Suppressor macrophage treated with lipopolysaccharide for 1 hour (primary cell): ENCODE data around the gene C17orf100.
A peak's percentile ranks its signal among the peaks of the same experiment; 100 is the strongest.

Experiments used
- DNase-seq, 3 donors: peaks; one replicate each; pipeline ENCODE4 v3.0.0-alpha.2; 2020 to 2022

The C17orf100 gene

GRCh38 chr17:6695051-6695450 lies 43.5 kb downstream of the C17orf100 start:
- no peak for DNase-seq

GRCh38 chr17:6695565-6695964 lies 44.0 kb downstream of the C17orf100 start:
- no peak for DNase-seq

- no peak for DNase-seq
Measured at GRCh38 chr17:6696906-6697305, 45.3 kb downstream of the C17orf100 start.

- no peak for DNase-seq
Measured at GRCh38 chr17:6698004-6698403, 46.4 kb downstream of the C17orf100 start.

- DNase-seq, result no peak
Measured at GRCh38 chr17:6699997-6700947, 48.7 kb downstream of the C17orf100 start.

- no peak for DNase-seq
Measured at GRCh38 chr17:6700948-6701307, 49.4 kb downstream of the C17orf100 start.

DNA sequence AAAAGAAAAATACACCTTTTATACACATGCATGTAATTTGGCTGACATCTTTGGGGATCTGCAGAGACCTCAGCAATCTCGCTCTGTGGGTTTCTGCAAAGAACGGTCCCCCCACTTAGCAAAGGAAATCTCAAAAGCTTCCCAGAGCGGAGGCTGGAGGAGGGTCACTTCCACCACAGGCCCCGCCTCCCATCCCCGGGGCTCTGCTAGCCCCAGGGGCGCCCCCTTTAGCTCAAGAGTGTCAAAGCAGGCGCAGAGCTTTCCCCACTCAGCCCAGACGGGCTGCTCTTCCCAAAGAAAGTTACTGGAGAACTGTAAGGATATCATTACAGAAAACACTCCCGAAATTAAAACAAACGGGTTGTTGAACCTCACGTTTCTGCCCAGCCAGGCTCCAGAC lies 50.2 kb downstream of the C17orf100 start:
- DNase-seq, result peak; percentile 64 to 88 (median 67)

- DNase-seq, result no peak
Measured at GRCh38 chr17:6702567-6703215, 51.1 kb downstream of the C17orf100 start.
